Endothelial cell of umbilical vein (primary cell): Measurements from ENCODE around the gene ASF1A. TPM values are rescaled to one million over a fixed set of nuclear protein-coding genes. Genes with fewer than 3 reads are reported as not detected.

ENCODE experiments used
- BruUV-seq: library from RNA; stranded (reverse); fragments of 400-500 nt; replicated peaks from 2 replicates; lab custom pipeline; 2021; lab: Mats Ljungman, UMichigan
- CTCF ChIA-PET: fragments of 300-600, 350-600 bp; sonication (Branson Sonifier 250); formaldehyde crosslinking; loops from one replicate; lab custom pipeline; 2021; ENCODE audit warnings: antibody characterized with exemption, inconsistent platforms; lab: Charles Lee
- POLR2A ChIA-PET: fragments of 300-600, 350-600 bp; sonication (Branson Sonifier 250); formaldehyde crosslinking; loops from one replicate; lab custom pipeline; 2021; ENCODE audit warnings: antibody characterized with exemption, inconsistent platforms; lab: Charles Lee
- DNase-seq: peaks from one replicate; pipeline ENCODE4 v3.0.0-alpha.2; 2011; ENCODE audit warnings: low read depth, low spot score
- FAIRE-seq: peaks from 2 replicates; lab custom pipeline; 2011; peaks lifted over from hg19 to GRCh38; lab: Jason Lieb, UNC
- H2AFZ ChIP-seq: 2 replicates; pipeline ENCODE4 v1.6.0; 2012; ENCODE audit warnings: low read depth, low read length, control low read depth, inconsistent platforms
- H3K27ac ChIP-seq: 2 replicates; pipeline ENCODE4 v1.5.1; 2011; ENCODE audit warnings: low read depth, mild to moderate bottlenecking, control low read depth, low read length, moderate library complexity; ENCODE audit not compliant: insufficient read depth
- H3K27me3 ChIP-seq, 2 experiments: 2 replicates each; pipeline versions ENCODE4 v1.6.0 to v1.6.1; 2011; ENCODE audit warnings: low read length in 2 of 2, mixed read lengths in 1 of 2; ENCODE audit not compliant: control insufficient read depth in 2 of 2, insufficient read depth in 2 of 2
- H3K36me3 ChIP-seq, 2 experiments: 2 replicates in 1 of 2; 3 replicates in 1 of 2; pipeline ENCODE4 v1.5.1; 2011; ENCODE audit warnings: low read length in 2 of 2, mild to moderate bottlenecking in 1 of 2, moderate library complexity in 1 of 2; ENCODE audit not compliant: control insufficient read depth in 2 of 2, insufficient read depth in 2 of 2; ENCODE audit errors: extremely low read depth in 1 of 2
- H3K4me1 ChIP-seq: 3 replicates; pipeline ENCODE4 v1.5.1; 2011; ENCODE audit warnings: mild to moderate bottlenecking, low read length; ENCODE audit not compliant: control insufficient read depth, insufficient read depth; ENCODE audit errors: extremely low read depth
- H3K4me2 ChIP-seq: 2 replicates; pipeline ENCODE4 v1.6.1; 2011; ENCODE audit warnings: low read length, control low read depth, mixed read lengths; ENCODE audit not compliant: insufficient read depth
- H3K4me3 ChIP-seq, 3 experiments: fragments of 200-600 bp in 1 of 3; sonication (generic), shearing (Covaris generic) in 1 of 3; replicated peaks in 1 of 3; 2 replicates each; pipeline ENCODE4 v1.5.1; 2011 to 2016; ENCODE audit warnings: control low read depth in 3 of 3, low read length in 3 of 3, mild to moderate bottlenecking in 2 of 3, inconsistent platforms in 1 of 3, low read depth in 1 of 3, moderate library complexity in 1 of 3; ENCODE audit not compliant: insufficient read depth in 1 of 3
- H3K79me2 ChIP-seq: 2 replicates; pipeline ENCODE4 v1.6.0; 2012; ENCODE audit warnings: low read length, inconsistent platforms; ENCODE audit not compliant: control insufficient read depth, insufficient read depth
- H3K9ac ChIP-seq: replicated peaks from 2 replicates; pipeline ENCODE3; 2011; ENCODE audit warnings: low read length, control low read depth; ENCODE audit not compliant: insufficient read depth; ENCODE audit errors: extremely low read depth
- H3K9me1 ChIP-seq: replicated peaks from 3 replicates; pipeline ENCODE4 v1.6.0; 2011; ENCODE audit warnings: mild to moderate bottlenecking, low read length; ENCODE audit not compliant: control insufficient read depth, insufficient read depth; ENCODE audit errors: extremely low read depth
- H3K9me3 ChIP-seq: replicated peaks from 2 replicates; pipeline ENCODE4 v1.5.1; 2012; ENCODE audit warnings: low read length, inconsistent platforms; ENCODE audit not compliant: control insufficient read depth, insufficient read depth
- H4K20me1 ChIP-seq: replicated peaks from 2 replicates; pipeline ENCODE3; 2011; ENCODE audit warnings: mild to moderate bottlenecking, low read length; ENCODE audit not compliant: control insufficient read depth, insufficient read depth; ENCODE audit errors: extremely low read depth
- CTCF ChIP-seq, 2 donors: IDR thresholded peaks; 1 replicate in 1 of 2; 2 replicates in 1 of 2; pipeline ENCODE4 v1.5.1; 2011; ENCODE audit warnings: low read length in 2 of 2, mild to moderate bottlenecking in 2 of 2, moderate library complexity in 2 of 2, control low read depth in 1 of 2, inconsistent platforms in 1 of 2, low read depth in 1 of 2; ENCODE audit not compliant: insufficient read depth in 1 of 2; ENCODE audit errors: extremely low read depth in 1 of 2
- EZH2 ChIP-seq: IDR thresholded peaks from 2 replicates; pipeline ENCODE4 v1.6.1; 2012; ENCODE audit warnings: borderline replicate concordance, low read depth, mild to moderate bottlenecking, moderate library complexity, low read length, inconsistent platforms; ENCODE audit not compliant: severe bottlenecking
- FOS ChIP-seq: IDR thresholded peaks from 2 replicates; pipeline ENCODE4 v1.6.1; 2011; ENCODE audit warnings: mild to moderate bottlenecking, low read length, moderate library complexity, borderline replicate concordance; ENCODE audit not compliant: insufficient read depth
- GATA2 ChIP-seq: IDR thresholded peaks from 2 replicates; pipeline ENCODE4 v1.7.0; 2011; ENCODE audit warnings: low read depth, mild to moderate bottlenecking, moderate library complexity, mixed read lengths, low read length; ENCODE audit not compliant: insufficient read length, insufficient read depth
- JUN ChIP-seq: IDR thresholded peaks from 2 replicates; pipeline ENCODE4 v1.6.1; 2011; ENCODE audit warnings: borderline replicate concordance, low read depth; ENCODE audit not compliant: insufficient read length, insufficient read depth
- MAX ChIP-seq: IDR thresholded peaks from 2 replicates; pipeline ENCODE4 v1.6.1; 2011; ENCODE audit not compliant: insufficient read depth, insufficient read length
- MYC ChIP-seq: IDR thresholded peaks from one replicate; pipeline ENCODE4 v1.6.1; 2011; ENCODE audit warnings: mild to moderate bottlenecking, low read depth, low read length
- POLR2A ChIP-seq: IDR thresholded peaks from 2 replicates; pipeline ENCODE4 v1.6.1; 2012; ENCODE audit warnings: low read depth, mild to moderate bottlenecking, control low read depth, low read length
- POLR2AphosphoS5 ChIP-seq: IDR thresholded peaks from 2 replicates; pipeline ENCODE4 v1.6.1; 2012; ENCODE audit warnings: low read depth, mild to moderate bottlenecking, control low read depth, low read length, moderate library complexity; ENCODE audit not compliant: insufficient read depth
- dilution Hi-C: fragments of 300-500 bp; cut with MboI; formaldehyde crosslinking; loops from one replicate; pipeline ENCODE4 v1.15.0; 2019; ENCODE audit warnings: low sequenced_read_pairs; ENCODE audit not compliant: extremely low pct_ligation_motif_present
- intact Hi-C: fragments of 100-400 bp; cut with micrococcal nuclease; formaldehyde crosslinking; loops from one replicate; pipeline ENCODE4 v1.10.0; 2022
- polyA plus RNA-seq, 4 experiments: library from polyadenylated mRNA; depleted of rRNA in 3 of 4; stranded (reverse) in 3 of 4; unstranded in 1 of 4; fragments of >200 nt; gene quantifications; 2 replicates each; pipeline versions ENCODE4 v1.2.1 to v1.2.3, GENCODE V29; 2011 to 2012; ENCODE audit warnings: missing spikeins in 1 of 4
- total RNA-seq: library from RNA; stranded (reverse); gene quantifications from 2 replicates; pipeline ENCODE4 v1.2.3, GENCODE V29; 2021

ASF1A gene
- total and polyA plus RNA-seq, 2 donors (not counting 3 experiments of a cell fraction or from before 2014, with no cell fraction given) = 17.6 to 38.4 TPM

- POLR2A ChIA-PET = interaction anchor here (0.6 to 1.6 kb wide), 2 partner anchors 40 to 1700 kb away, joined by 3 to 4 read pairs; partner anchors contain the start of gene MCM9
- H3K27ac ChIP-seq = peak overlapping the region; percentile 91
- no peaks in the 10 kb centered on the region for H3K9me3 ChIP-seq
- H3K36me3 ChIP-seq = no peaks in the 10 kb centered on the region
- dilution Hi-C loops = no loop called here
- intact Hi-C loops = loop anchor here (2.0 to 10.0 kb wide), 2 partner anchors 244 to 1400 kb away; partner anchors contain the start of gene CEP85L
- H4K20me1 ChIP-seq = no peaks in the 10 kb centered on the region
- peaks cover 18% of the 10 kb centered on the region for H3K4me1 ChIP-seq
- H3K27me3 ChIP-seq = no peaks in the 10 kb centered on the region
- H3K79me2 ChIP-seq = peaks cover 69% of the 10 kb centered on the region
- DNase-seq (no peak), FAIRE-seq (no peak)
- no TSS peak for BruUV-seq
- no peak for TF ChIP-seq CTCF (IDR thresholded peaks at IDR 0.05; ENCODE audit: extremely low read depth in 1 of 2, insufficient read depth in 1 of 2, low read depth in 1 of 2, low read length in 2 of 2)
- TF ChIP-seq POLR2A = peak; percentile 28
- no peak for TF ChIP-seq GATA2
- peak overlapping the region; percentile 77 for H3K4me2 ChIP-seq
- H3K9ac ChIP-seq = peak overlapping the region; percentile 96
- CTCF ChIA-PET = interaction anchor here (1.7 to 2.9 kb wide), 4 partner anchors 30 to 244 kb away, joined by 4 to 16 read pairs (median 6); partner anchors contain the start of gene CEP85L
- no peaks in the 10 kb centered on the region for H3K9me1 ChIP-seq
- H2AFZ ChIP-seq = no peak overlapping the region
- H3K4me3 ChIP-seq = peak overlapping the region; percentile 56 to 99 (median 87)
These were observed 1.3 kb downstream of the ASF1A start for GRCh38 chr6:118895261-118895560.

GRCh38 chr6:118895859-118896258, 1.9 kb downstream of the ASF1A start:
- Histone ChIP-seq H2AFZ (no peak overlapping the region), H4K20me1 (no peaks in the 10 kb centered on the region), H3K9me1 (no peaks in the 10 kb centered on the region), H3K9ac (peak overlapping the region; percentile 96), H3K4me3 (peak overlapping the region; percentile 56 to 99 (median 87)), H3K9me3 (no peaks in the 10 kb centered on the region), H3K36me3 (no peaks in the 10 kb centered on the region), H3K4me2 (peak overlapping the region; percentile 77), H3K27me3 (no peaks in the 10 kb centered on the region), H3K4me1 (peaks cover 18% of the 10 kb centered on the region), H3K79me2 (peaks cover 75% of the 10 kb centered on the region), H3K27ac (peak overlapping the region; percentile 91)
- POLR2A ChIA-PET = interaction anchor here (0.6 kb wide), 1 partner anchor 1700 kb away, joined by 3 read pairs; no protein-coding TSS in a partner anchor
- dilution Hi-C loops (no loop called here), intact Hi-C loops (loop anchor here (1.0 to 10.0 kb wide), 4 partner anchors 187 to 1401 kb away; partner anchors contain the start of gene CEP85L)
- CTCF ChIA-PET = interaction anchor here (1.1 to 2.9 kb wide), 9 partner anchors 12 to 214 kb away, joined by 3 to 16 read pairs (median 4); partner anchors contain the start of gene MCM9
- DNase-seq = no peak
- no peak for FAIRE-seq
- TF ChIP-seq GATA2 (no peak), POLR2AphosphoS5 (no peak), MYC (no peak), POLR2A (no peak), FOS (no peak), CTCF (IDR thresholded peaks at IDR 0.05; ENCODE audit: extremely low read depth in 1 of 2, insufficient read depth in 1 of 2, low read depth in 1 of 2, low read length in 2 of 2) (no peak), JUN (no peak), MAX (no peak), EZH2 (no peak)
- TSS peak; percentile 18 for BruUV-seq
